Stimulated activated naive CD8-positive, alpha-beta T cell treated with anti-CD3 and anti-CD28 coated beads, Interleukin-15, Interleukin-2, amounts not matched to agents 100 U/mL and 50 U/mL, for 24 hours (primary cell): ENCODE data around the gene EXD2.
"Not testable (repeated sequence)": the region's sequence is repeated elsewhere in the genome, so short reads cannot be mapped to it uniquely, and the experiment has no call there.

Source experiments
- ATAC-seq: fragments of 150-1000 bp; cut with Tn5 transposase; one replicate; pipeline ENCODE4 v1.10.0; 2021
- DNase-seq: peaks from one replicate; pipeline ENCODE4 v3.0.0; 2021

EXD2 gene

DNA sequence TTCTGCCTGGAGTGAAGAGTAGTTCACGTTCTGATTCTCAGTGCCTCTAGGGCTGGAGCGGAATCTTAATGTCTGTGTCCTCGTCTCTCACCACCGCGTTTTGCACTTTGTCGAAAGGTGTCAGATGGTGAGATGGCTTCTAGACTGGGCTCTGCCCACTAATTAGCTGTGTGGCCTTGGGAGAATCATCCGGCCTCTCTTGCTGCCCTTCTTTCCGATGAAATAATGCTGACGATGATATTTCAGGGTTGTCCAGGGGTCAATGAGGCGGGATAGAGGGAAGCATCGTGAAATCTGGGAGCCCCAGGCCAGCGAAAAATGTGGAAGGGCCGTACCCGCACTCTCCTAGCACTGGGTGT lies 67.8 kb downstream of the EXD2 start:
- no peak for DNase-seq
- no peak for ATAC-seq

DNA sequence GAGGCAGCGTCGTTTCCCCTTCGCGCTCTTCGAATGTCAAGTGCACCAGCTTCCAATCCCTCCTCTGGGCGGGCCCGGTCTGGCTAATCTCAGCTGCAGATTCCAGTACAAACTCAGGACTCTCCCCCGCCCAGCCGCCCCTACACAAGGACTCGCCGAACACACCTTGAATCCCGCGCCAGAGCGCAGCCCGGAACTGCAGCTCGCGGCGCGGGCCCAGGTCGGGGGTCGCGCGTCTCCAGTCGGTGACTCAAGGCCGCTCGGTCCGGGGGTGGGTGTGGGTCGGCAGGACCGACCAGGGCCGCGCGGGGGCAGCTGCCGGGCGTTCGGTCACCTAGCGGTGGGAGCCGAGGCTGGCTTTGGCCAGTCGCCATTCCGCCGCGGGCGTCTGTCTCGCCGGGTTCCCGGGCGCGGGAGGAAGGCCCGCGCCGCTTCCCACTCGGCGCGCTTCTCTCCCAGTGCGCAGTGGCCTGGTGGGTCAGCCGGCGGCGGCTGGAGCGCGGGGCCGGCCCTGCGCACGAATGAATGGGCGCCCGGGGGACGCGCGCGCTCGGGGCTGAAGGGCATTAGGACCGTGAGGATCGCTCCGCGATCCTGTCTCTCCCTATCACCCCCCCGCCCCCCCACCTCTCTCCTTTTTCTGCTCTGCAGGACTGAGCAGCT lies 68.4 kb downstream of the EXD2 start, which contains the start of gene GALNT16:
Gene GALNT16 (plus strand): TSS at position 632 of the 663 bp plus-strand sequence. CDS start 133 bp downstream, outside the sequence.
- ATAC-seq (no peak), DNase-seq (no peak)

DNA sequence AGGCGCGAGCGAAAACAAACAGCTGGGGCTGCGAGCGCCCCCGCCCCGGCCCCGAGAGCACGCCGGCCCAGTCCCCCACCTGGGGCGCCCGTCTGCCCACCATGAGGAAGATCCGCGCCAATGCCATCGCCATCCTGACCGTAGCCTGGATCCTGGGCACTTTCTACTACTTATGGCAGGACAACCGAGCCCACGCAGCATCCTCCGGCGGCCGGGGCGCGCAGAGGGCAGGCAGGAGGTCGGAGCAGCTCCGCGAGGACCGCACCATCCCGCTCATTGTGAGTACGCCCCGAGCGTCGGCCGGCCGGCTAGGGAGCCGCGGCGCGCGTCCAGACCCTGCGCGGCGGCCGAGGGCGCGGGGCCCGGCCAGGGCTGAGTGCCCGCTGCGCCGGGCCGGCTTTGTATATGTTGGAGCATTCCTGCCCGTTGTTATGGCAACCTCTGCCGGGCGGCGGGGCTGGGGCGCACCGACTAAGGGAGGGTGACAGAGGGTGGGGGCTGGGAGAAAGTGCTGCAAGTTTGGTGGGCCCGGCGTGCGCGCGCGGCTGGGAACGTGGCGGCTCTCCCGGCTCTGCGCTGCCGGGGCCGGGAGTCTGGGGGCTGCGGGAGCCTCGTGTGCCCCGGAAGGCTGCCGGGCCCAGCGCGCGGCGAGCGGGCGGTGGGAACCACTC lies 69.0 kb downstream of the EXD2 start:
- ATAC-seq (no peak), DNase-seq (peak; percentile 15)

GRCh38 chr14:69260861-69261564 lies 69.7 kb downstream of the EXD2 start:
- ATAC-seq (peak; percentile 81), DNase-seq (peak; percentile 66)

GRCh38 chr14:69261761-69262331 lies 70.5 kb downstream of the EXD2 start:
- no peak for ATAC-seq
- no peak for DNase-seq

DNA sequence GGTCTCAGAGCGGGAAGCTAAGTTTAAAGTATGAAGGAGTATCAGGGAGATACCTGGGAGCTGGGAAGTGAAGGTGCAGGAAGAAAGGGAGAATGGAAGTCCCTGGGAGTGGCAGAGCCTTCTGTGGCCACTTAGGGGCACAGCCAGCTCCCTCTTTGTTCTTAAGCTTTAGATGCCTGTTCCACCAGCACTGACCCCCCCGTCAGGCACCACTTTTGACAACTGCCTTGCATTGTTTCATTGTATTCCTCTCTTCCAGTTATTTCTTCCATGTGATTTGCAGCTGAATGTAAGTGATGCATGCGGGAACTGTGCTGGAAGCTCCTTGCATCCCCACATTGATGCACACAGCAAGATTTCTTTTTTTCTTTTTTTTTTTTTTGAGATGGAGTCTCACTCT lies 71.2 kb downstream of the EXD2 start:
- ATAC-seq (no peak), DNase-seq (no peak)

DNA sequence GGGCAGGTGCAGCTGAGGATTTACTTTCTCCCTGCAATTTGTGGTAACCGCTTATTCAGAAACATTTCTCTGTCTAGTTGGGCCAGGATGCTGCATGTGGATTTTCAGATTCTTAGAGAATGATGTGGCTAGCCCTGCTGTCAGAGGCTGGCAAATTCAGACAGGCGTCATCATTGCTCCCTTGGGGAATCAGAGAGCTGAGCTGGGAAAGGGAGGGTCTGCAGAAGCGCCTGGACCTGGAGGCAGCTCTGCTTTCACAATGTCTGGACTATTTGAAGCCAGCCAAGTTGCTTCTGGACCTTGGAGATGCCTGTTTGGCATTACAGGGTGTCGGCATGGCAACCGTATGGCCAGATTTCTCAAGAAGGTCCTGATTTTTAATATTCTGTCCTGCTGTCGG lies 72.1 kb downstream of the EXD2 start:
- ATAC-seq = no peak

GRCh38 chr14:69263771-69264170 lies 72.5 kb downstream of the EXD2 start:
- ATAC-seq = no peak
- no peak for DNase-seq

More for the DNA sequence above, 72.1 kb downstream of the EXD2 start:
- DNase-seq = no peak

- no peak for DNase-seq
- ATAC-seq = no peak
These were observed 75.5 kb downstream of the EXD2 start for GRCh38 chr14:69266572-69267345.

DNA sequence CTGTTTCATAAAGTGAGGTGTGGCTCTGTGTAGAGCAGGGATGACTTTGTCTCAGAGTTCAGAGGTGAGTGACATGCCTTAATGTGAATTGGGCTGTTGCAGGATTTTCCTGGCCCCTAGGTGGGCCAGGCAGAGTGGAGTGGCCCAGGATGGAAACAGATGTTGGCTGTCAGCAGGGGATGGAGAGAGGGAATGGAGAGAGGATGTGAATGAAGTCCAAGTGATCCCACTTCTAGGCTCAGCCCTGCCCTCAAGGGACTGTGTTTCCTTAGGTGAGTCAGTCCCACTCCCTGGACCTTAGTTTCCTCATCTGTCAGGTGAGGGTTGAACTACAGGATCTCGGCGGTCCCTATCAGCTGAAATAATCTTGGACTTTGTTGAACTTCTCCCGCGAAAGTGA lies 76.2 kb downstream of the EXD2 start:
- DNase-seq = no peak
- ATAC-seq = no peak

GRCh38 chr14:69268223-69268622 lies 76.9 kb downstream of the EXD2 start:
- ATAC-seq = no peak

DNA sequence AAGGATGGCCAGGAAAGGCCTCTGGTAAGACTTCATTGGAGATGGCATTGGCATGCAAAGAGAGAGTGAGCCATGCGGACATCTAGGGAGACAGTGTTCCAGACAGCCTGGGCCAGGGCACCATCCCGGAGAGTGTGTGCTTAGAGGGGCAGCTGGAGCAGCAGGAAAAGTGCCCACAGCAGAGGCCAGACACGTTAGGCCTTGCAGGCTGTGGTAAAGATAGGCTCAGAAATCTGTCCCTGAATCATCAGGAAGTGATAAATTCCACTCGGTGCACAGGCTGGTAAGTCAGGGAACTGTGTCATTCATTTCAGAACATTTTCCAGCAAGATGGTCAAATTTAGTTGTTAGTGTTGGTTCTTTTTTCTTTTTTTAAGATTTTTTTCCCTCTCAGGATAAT lies 77.5 kb downstream of the EXD2 start:
- ATAC-seq (no peak), DNase-seq (no peak)

More at GRCh38 chr14:69268223-69268622, 76.9 kb downstream of the EXD2 start:
- DNase-seq = no peak

GRCh38 chr14:69269381-69269780 lies 78.1 kb downstream of the EXD2 start:
- ATAC-seq (no peak), DNase-seq (no peak)

DNA sequence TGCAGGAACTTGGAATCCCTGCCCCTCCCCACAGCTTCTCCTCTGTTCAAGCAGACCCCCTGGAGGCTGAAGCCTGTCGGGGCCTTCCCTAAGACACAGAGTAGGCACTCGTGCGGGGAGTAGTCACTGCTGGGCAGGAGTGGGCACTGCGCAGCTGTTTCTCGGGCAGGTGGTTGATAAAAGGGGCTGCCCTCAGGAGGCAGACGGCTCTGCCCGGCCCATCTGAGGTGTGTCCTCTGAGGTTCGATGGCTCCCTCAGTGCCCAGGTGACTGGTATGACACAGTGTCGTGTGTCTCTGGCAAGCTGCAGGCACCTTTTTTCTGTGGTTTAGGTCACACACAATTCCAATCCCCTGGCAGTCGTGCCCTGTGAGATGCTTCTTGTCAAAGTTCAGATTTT lies 78.8 kb downstream of the EXD2 start:
- no peak for ATAC-seq
- DNase-seq = no peak

GRCh38 chr14:69270795-69271708 lies 79.8 kb downstream of the EXD2 start:
- ATAC-seq (no peak), DNase-seq (no peak)

DNA sequence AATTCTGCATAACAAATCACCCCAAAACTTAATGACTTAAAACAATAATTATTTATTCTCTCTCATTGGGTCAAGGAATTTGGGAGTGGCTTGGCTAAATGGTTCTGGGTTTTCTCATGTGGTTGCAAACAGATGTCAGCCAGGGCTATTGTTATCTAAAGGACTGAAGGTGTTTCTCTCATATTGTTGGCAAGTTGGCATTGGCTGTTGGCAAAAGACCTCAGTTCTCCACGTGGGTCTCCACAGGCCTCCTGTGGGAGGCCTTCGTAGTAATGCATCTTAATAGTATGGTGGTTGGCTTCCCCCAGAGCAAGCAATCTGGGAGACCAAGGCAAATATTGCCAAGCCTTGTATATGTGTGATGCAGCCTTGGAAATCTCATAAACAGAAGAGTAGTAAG lies 83.0 kb downstream of the EXD2 start:
- DNase-seq (no peak), ATAC-seq (no peak)

DNA sequence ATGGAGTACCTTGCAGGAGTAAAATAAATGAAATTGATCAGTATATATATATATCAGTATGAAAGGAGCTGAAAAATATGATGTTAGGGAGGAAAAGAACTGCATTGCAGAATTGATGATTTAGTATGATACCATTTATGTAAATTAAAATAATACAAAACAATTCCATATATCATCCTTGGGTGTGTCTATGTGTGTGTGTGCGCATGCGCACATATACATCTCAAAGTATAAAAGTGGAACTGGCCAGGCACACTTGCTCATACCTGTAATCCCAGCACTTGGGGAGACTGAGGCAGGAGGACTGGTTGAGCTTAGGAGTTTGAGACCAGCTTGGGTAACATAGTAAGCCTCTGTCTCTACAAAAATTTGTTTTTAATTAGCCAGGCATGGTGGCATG lies 84.0 kb downstream of the EXD2 start:
- ATAC-seq = no peak

DNA sequence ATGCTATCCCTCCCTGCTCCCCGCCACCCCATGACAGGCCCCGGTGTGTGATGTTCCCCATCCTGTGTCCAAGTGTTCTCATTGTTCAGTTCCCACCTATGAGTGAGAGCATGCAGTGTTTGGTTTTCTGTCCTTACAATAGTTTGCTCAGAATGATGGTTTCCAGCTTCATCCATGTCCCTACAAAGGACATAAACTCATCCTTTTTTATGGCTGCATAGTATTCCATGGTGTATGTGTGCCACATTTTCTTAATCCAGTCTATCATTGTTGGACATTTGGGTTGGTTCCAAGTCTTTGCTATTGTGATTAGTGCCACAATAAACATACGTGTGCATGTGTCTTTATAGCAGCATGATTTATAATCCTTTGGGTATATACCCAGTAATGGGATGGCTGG lies 86.1 kb downstream of the EXD2 start:
- not testable (repeated sequence) for DNase-seq, ATAC-seq

More for the DNA sequence above, 84.0 kb downstream of the EXD2 start:
- no peak for DNase-seq

DNA sequence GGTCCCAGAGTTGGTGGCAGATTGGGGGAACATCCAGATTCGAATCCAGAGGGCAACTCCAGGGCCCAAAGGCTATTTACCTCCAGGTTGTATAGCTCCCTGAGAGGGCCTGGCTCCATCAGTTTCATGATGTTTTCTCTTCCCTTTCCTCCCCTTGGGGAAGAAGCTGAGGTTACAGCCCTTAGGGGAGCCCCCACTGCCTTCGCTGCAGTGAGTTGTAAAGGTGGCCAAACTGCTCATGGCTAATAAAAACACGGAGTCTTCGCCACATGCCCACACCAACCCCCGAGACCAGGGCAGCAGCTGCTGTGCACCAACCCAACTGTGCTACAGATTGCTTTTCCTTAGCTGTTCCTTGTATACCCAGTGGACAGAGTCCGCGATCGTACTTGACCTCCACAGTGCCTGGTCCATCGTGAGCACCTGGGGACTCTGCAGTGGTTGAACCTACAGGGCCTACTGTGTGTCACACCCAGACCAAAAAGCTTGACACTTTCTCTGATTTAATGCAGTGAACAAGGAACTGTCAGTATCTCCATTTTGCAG lies 89.5 kb downstream of the EXD2 start:
- DNase-seq = no peak

GRCh38 chr14:69281450-69282169 lies 90.3 kb downstream of the EXD2 start:
- DNase-seq = no peak
- ATAC-seq = no peak

More for the DNA sequence above, 89.5 kb downstream of the EXD2 start:
- ATAC-seq = no peak
